GM21737 (cell line): ENCODE data around the gene SPA17.

Source experiments
- ATAC-seq: cut with Tn5 transposase; IDR thresholded peaks from one replicate; pipeline ENCODE4 v1.9.1; 2021; ENCODE audit warnings: mild to moderate bottlenecking, moderate library complexity; ENCODE audit not compliant: unreplicated experiment

Gene SPA17

GRCh38 chr11:124661553-124661952 lies 12.2 kb upstream of the SPA17 start:
- ATAC-seq: no peak

- no peak for ATAC-seq
Measured at GRCh38 chr11:124662106-124662505, 11.6 kb upstream of the SPA17 start.

GRCh38 chr11:124663861-124664260 lies 9.8 kb upstream of the SPA17 start:
- no peak for ATAC-seq

GRCh38 chr11:124667601-124668000 lies 6.1 kb upstream of the SPA17 start:
- ATAC-seq: no peak

GRCh38 chr11:124669193-124669592 lies 4.5 kb upstream of the SPA17 start:
- no peak for ATAC-seq

GRCh38 chr11:124670732-124671131 lies 3.0 kb upstream of the SPA17 start:
- peak; percentile 35 for ATAC-seq

GRCh38 chr11:124672536-124673215 lies 1.0 kb upstream of the SPA17 start:
- no peak for ATAC-seq

- no peak for ATAC-seq
Measured at GRCh38 chr11:124674168-124674517, 439 bp downstream of the SPA17 start.

- ATAC-seq: no peak
Measured at GRCh38 chr11:124674571-124674970, 867 bp downstream of the SPA17 start.

GRCh38 chr11:124676386-124676785 lies 2.7 kb downstream of the SPA17 start:
- no peak for ATAC-seq

GRCh38 chr11:124678416-124678815 lies 4.7 kb downstream of the SPA17 start:
- no peak for ATAC-seq

- ATAC-seq: no peak
Measured at GRCh38 chr11:124681421-124681820, 7.7 kb downstream of the SPA17 start.

- ATAC-seq: no peak
Measured at GRCh38 chr11:124682443-124682842, 8.7 kb downstream of the SPA17 start.

GRCh38 chr11:124693142-124693541 lies 19.4 kb downstream of the SPA17 start:
- no peak for ATAC-seq

GRCh38 chr11:124699547-124699946 lies 25.8 kb downstream of the SPA17 start:
- no peak for ATAC-seq

GRCh38 chr11:124700028-124700427 lies 26.3 kb downstream of the SPA17 start:
- no peak for ATAC-seq

- ATAC-seq: no peak
Measured at GRCh38 chr11:124707829-124708228, 34.1 kb downstream of the SPA17 start.

- ATAC-seq: no peak
Measured at GRCh38 chr11:124712392-124712791, 38.7 kb downstream of the SPA17 start.

- no peak for ATAC-seq
Measured at GRCh38 chr11:124716591-124716990, 42.9 kb downstream of the SPA17 start.

- ATAC-seq: no peak
Measured at GRCh38 chr11:124717421-124717785, 43.7 kb downstream of the SPA17 start.

- ATAC-seq: no peak
Measured at GRCh38 chr11:124717786-124718651, 44.3 kb downstream of the SPA17 start.

- no peak for ATAC-seq
Measured at GRCh38 chr11:124718801-124719200, 45.1 kb downstream of the SPA17 start.
